ENCODE data around the gene CXorf49.
A peak's percentile ranks its signal among the peaks of the same experiment; 100 is the strongest.

Gene CXorf49

DNA sequence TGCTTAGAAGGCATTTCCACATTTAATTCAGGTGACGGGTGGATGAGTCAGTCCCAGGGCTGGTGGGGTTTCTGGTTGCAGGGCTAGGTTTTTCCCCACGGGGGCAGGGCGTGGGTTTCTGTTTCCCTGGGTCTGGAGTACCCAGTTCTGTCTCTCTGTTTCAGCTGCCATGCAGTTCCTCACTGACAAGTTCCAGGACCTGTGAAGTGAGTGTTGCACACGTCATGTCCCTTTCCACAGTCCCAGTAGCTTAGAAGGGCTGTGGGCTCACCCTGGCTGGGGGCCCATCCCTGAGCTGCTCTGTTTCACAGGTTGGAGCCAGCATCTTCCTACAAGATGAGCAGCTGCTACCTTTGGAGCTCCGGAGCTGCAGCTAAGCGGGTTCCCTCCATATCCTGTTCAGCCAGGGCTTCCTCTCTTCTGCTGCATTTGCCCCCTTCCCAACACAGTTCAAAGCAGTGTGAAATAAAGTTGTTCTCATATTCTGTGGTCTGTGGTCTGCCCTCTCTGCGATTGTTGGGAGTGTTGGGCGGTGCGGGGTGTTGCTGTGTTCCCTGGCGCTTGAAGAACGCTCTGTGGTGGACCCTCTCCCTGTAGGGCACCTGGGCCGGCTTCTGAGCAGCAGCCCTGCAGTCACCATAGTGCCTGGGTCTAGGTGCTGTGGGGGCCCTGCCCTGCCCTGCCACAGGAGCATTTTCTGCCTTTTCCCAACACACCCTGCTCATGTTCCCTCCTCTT is 46.9 kb downstream of the CXorf49 start:
- no peak for DNase-seq

DNA sequence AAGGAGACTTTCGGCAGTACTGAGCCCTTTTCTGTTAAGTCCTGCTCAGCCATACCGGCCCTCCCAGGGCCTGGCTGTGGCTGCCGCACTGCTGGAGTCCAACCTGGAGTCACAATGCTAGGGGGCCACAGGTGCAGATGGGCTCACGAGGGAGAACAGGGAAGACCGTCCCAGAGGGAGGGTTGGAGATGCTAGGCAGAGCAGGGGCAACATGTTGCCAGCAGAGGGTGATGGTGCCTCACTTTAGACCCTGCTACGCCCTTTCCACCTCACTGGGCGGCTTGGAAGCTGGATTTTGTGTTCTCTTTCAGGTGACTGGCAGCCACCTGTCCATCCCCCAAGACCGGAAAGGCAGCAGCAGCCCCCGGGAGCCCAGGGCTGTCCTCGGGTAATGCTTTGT is 48.1 kb downstream of the CXorf49 start:
- DNase-seq, result peak; percentile 37

DNA sequence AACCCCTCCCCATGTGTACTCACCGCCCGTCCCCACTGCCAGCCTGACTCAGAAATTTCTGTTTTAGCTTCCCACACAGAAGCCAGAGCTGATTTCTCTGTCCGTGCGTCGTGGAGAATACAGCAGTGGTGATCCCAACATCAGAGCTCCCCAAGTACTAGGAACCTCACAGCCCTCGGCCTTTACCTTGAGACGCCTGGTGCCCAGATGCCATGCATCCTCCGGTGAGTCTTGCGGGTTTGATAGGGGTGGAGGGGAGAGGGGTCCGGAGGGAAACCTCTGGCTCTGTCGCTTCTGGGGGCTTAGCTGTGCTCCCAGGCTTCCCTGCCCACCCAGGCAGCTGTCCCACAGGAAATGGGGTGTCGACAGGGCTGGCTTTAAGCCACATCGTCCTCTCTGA is 48.6 kb downstream of the CXorf49 start:
- DNase-seq, result no peak

DNA sequence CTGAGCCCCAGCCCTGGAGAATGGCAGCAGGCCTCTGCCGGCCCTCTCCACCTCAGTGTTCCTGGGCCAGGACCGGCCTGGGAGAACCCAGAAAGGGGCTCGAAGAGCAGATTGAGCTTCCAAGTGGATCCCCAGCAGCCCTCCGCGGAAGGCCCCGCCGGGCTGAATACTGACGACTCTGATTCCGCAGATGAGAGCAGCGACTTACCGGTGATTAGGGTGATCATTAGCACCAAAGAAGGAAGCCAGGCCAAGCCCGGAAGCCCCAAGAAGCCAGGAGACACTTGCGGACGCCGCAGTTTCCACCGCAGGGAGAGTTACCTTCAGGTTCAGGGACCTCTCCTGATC is 49.9 kb downstream of the CXorf49 start:
- DNase-seq, result no peak

DNA sequence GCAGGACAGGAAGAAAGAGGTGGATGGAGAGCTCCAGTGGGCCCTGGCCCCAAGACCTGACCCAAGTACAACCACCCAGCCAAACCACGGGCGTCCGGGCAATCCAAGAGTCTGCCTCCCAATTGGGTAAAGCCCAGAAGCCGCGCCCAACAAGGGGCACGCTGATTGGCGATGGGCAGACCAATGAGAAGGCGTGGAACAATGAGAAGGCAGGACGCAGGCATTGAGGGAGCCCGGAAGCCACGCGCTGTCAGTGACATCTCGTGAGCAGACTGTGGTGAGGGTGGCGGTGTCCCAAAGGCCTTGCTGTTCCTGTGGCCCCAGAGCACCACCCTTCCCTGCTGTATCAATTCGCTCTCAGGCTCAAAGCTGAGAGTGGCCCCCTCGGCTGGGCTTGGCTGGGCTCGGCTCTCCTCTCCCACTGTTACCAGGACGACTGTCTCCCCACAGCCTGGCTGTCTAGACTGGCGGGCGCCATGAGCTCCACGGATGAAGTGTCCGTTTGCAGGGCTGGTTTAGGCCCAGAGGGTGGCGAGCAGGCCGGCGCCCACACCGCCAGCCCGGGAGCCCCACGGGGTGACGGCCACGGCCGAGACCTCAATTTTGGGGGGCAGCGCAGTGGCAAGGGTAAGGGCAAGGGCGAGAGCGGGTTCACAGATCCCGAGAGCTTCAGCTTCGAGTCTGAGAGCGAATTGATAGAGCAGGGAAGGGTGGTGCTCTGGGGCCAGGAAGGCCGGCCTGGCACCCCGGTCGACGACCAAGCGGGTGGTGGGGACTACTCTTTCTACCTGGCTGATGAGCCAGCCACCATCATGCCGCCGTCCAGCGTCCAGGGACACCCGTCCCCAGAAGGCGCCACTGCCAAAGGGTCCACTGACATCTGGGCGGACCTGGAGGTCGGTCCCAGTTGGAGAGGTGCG is 50.5 kb downstream of the CXorf49 start, which contains the start of gene LOC101059915:
TSS of gene LOC101059915 (plus strand) at position 219 of the 920 bp plus-strand sequence.
- DNase-seq, result no peak

DNA sequence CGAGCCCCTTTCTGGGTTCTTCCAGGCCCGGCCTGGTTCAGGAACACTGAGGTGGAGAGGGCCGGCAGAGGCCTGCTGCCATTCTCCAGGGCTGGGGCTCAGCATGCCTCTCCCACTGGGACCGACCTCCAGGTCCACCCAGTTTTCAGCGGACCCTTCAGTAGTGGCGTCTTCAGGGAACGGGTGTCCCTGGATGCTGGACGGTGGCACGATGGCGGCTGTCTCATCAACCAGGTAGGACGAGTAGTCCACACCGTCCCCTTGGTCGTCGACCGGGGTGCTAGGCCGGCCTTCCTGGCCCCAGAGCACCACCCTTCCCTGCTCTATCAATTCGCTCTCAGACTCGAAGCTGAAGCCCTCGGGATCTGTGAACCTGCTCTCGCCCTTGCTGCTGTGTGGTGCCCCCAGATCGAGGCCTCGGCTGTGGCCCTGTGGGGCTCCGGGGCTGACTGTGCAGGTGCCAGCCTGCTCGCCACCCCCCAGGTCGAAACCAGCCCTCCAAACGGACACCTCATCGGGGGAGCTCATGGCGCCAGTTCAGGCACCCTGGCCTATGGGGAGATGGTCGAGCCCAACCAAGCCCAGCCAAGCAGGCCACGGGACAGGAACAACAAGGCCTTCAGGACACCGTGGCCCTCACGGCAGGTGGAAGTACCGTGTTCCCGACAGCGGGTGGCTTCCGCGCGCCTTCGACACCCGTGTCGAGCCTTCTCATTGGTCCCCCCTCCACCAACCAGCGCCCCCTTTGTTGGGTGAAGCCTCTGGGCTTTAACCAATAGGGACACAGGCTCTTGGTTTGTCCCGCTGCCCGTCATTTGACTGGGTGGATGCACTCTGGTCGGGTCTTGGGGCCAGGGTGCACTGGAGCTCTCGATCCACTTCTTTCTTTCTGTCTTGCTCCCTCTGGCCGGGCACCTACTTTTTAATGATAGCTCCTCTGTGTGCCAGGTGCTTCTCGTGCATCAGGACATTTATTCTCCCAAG is 51.6 kb downstream of the CXorf49 start:
- DNase-seq, result no peak

DNA sequence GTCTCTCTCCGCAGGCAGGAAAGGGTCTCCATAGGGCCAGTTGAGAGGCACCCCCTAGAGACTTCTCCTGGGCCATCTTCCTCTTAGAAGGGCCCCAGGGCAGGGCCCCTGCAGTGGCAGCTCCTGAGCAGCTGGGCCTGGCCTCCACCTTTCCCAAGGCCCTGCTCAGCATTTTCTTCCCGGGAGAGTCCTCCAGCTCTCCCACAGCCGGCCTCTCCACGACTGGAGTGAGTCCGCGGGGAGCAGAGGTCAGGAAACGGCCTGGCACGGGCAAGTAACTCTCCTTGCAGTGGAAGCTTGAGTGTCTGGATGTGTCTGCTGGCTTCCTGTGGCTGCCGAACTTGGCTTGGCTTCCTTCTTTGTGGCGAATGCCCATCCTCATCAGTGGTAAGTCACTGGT is 52.3 kb downstream of the CXorf49 start:
- DNase-seq, result no peak

DNA sequence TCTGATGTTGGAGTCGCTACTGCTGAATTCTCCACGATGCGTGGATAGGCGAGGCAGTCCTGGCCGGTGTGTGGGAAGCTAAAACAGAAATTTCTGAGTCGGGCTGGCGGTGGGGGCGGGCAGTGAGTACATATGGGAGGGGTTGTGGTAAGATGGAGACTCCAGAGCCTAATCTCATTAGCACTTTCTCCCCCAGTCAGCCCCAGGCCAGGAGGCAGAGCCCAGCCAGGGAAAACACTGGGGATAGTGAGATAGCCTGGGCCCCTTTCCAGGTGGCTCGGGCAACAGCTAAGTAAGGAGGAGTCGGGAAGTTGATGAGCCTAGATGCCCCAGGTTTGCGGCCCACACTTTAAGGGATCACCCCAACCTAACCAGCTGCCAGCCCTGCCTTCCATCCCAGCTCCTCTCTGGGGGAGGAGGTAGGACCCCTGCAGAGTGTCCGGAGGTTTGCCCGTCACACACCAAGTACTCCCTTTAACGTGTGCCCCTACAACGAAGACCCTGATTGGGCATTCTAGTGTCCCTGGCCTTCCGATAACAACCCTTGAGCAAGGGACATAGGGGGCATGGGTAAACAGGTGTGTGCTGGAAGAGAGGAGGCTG is 53.1 kb downstream of the CXorf49 start:
- no peak for DNase-seq
